Endodermal cell (in vitro differentiated cells): ENCODE results near the gene C2orf68. TPM values are rescaled to one million over a fixed set of nuclear protein-coding genes. Genes with fewer than 3 reads are reported as not detected.
"Not testable (repeated sequence)": the region's sequence is repeated elsewhere in the genome, so short reads cannot be mapped to it uniquely, and the experiment has no call there.

Experiments
- DNase-seq: peaks from one replicate; pipeline ENCODE4 v3.0.0-alpha.2; 2017
- H3K27ac ChIP-seq: 2 replicates; pipeline ENCODE4 v1.5.1; 2013; ENCODE audit warnings: mild to moderate bottlenecking, low read depth, low read length, moderate library complexity
- H3K27me3 ChIP-seq: 2 replicates; pipeline ENCODE4 v1.6.1; 2013; ENCODE audit warnings: mild to moderate bottlenecking, low read length, moderate library complexity; ENCODE audit not compliant: insufficient read depth, control insufficient read depth, poor library complexity, severe bottlenecking
- H3K36me3 ChIP-seq: 2 replicates; pipeline ENCODE4 v1.7.0; 2013; ENCODE audit warnings: mild to moderate bottlenecking, low read length, moderate library complexity; ENCODE audit not compliant: control insufficient read depth, insufficient read depth
- H3K4me1 ChIP-seq: one replicate; pipeline ENCODE4 v1.7.0; 2013; ENCODE audit warnings: low read length; ENCODE audit not compliant: control insufficient read depth, insufficient read depth
- H3K4me3 ChIP-seq: 2 replicates; pipeline ENCODE4 v1.5.1; 2013; ENCODE audit warnings: mild to moderate bottlenecking, low read length, moderate library complexity
- H3K9ac ChIP-seq: 2 replicates; pipeline ENCODE4 v1.6.1; 2013; ENCODE audit warnings: mild to moderate bottlenecking, low read length, moderate library complexity; ENCODE audit not compliant: poor library complexity, severe bottlenecking; ENCODE audit errors: extremely low read depth
- H3K9me3 ChIP-seq: 2 replicates; pipeline ENCODE4 v1.6.1; 2013; ENCODE audit warnings: mild to moderate bottlenecking, low read length, moderate library complexity; ENCODE audit not compliant: control insufficient read depth
- H3K27ac Mint-ChIP-seq: 2 replicates; pipeline ENCODE4 v1.8.0; 2020; ENCODE audit warnings: mixed read lengths
- H3K27me3 Mint-ChIP-seq: 2 replicates; pipeline ENCODE4 v1.8.0; 2021; ENCODE audit warnings: mild to moderate bottlenecking, mixed read lengths; ENCODE audit not compliant: insufficient read depth
- H3K36me3 Mint-ChIP-seq: 2 replicates; pipeline ENCODE4 v1.8.0; 2020; ENCODE audit warnings: low read depth, mixed read lengths
- H3K4me1 Mint-ChIP-seq: 2 replicates; pipeline ENCODE4 v1.8.0; 2020; ENCODE audit warnings: mixed read lengths
- H3K4me3 Mint-ChIP-seq: 2 replicates; pipeline ENCODE4 v1.8.0; 2020; ENCODE audit warnings: mild to moderate bottlenecking, moderate library complexity, mixed read lengths
- H3K9me3 Mint-ChIP-seq: 2 replicates; pipeline ENCODE4 v1.8.0; 2020; ENCODE audit warnings: mild to moderate bottlenecking, mixed read lengths
- CTCF ChIP-seq: fragments of 200-600 bp; sonication (generic); conservative IDR thresholded peaks from 2 replicates; pipeline ENCODE4 v1.5.0; 2021; ENCODE audit warnings: antibody characterized with exemption, mild to moderate bottlenecking
- WGBS, 2 experiments: methylation state at CpG; one replicate each; pipeline versions ENCODE4 v1.1.5 to v1.1.7; 2013; ENCODE audit warnings: missing lambda C conversion rate in 2 of 2, mixed read lengths in 1 of 2; ENCODE audit not compliant: insufficient coverage in 1 of 2, insufficient read length in 1 of 2; 5-methylcytosine and 5-hydroxymethylcytosine counted together
- total RNA-seq, 2 donors: library from RNA; stranded (reverse); fragmentation: NEBNext Ultra II Directional in 1 of 2; extraction: Animal tissue kit (Norgen Biotek cat#: 25700) in 1 of 2; gene quantifications; 2 replicates in 1 of 2; 3 replicates in 1 of 2; pipeline ENCODE4 v1.2.1, GENCODE V29; 2021

C2orf68 gene
- total RNA-seq, 2 donors from 2014 or later = 63.2 to 66.5 TPM

- no peak overlapping the region for H3K9ac ChIP-seq
- Mint-ChIP-seq H3K4me3 (no peak overlapping the region), H3K9me3 (no peaks in the 10 kb centered on the region), H3K36me3 (peaks cover 23% of the 10 kb centered on the region), H3K27me3 (no peaks in the 10 kb centered on the region), H3K27ac (no peak overlapping the region), H3K4me1 (peaks cover 12% of the 10 kb centered on the region)
- H3K27me3 ChIP-seq = no peaks in the 10 kb centered on the region
- H3K9me3 ChIP-seq = no peaks in the 10 kb centered on the region
- H3K4me1 ChIP-seq = peaks cover 7% of the 10 kb centered on the region
- DNase-seq = no peak
- peaks cover 53% of the 10 kb centered on the region for H3K36me3 ChIP-seq
- 96 to 98% methylated on average over 7 of the region's 7 CpGs for WGBS, 2 experiments
- H3K27ac ChIP-seq = peak overlapping the region; percentile 62
- no peak for TF ChIP-seq CTCF
- no peak overlapping the region for H3K4me3 ChIP-seq
Observed at GRCh38 chr2:85606116-85606455, 5.8 kb downstream of the C2orf68 start.

- H3K4me1 Mint-ChIP-seq = peaks cover 12% of the 10 kb centered on the region
- peak overlapping the region; percentile 62 for H3K27ac ChIP-seq
- peaks cover 23% of the 10 kb centered on the region for H3K36me3 Mint-ChIP-seq
- H3K4me3 ChIP-seq = no peak overlapping the region
- H3K27me3 Mint-ChIP-seq = no peaks in the 10 kb centered on the region
- no peaks in the 10 kb centered on the region for H3K9me3 ChIP-seq
- H3K9me3 Mint-ChIP-seq = no peaks in the 10 kb centered on the region
- H3K27me3 ChIP-seq = no peaks in the 10 kb centered on the region
- DNase-seq = peak; percentile 40
- no peak for TF ChIP-seq CTCF
- WGBS, 2 experiments = 74 to 89% methylated on average over 3 to 4 of the region's 4 CpGs
- H3K9ac ChIP-seq = no peak overlapping the region
- no peak overlapping the region for H3K27ac Mint-ChIP-seq
- peaks cover 53% of the 10 kb centered on the region for H3K36me3 ChIP-seq
- H3K4me3 Mint-ChIP-seq = no peak overlapping the region
- H3K4me1 ChIP-seq = peaks cover 7% of the 10 kb centered on the region
Observed at GRCh38 chr2:85605406-85606115, 6.3 kb downstream of the C2orf68 start.

- no peak for TF ChIP-seq CTCF
- 90 to 97% methylated on average over 2 to 5 of the region's 6 CpGs for WGBS, 2 experiments
- peaks cover 7% of the 10 kb centered on the region for H3K4me1 ChIP-seq
- H3K4me1 Mint-ChIP-seq = peaks cover 12% of the 10 kb centered on the region
- no peaks in the 10 kb centered on the region for H3K27me3 ChIP-seq
- peaks cover 18% of the 10 kb centered on the region for H3K36me3 Mint-ChIP-seq
- H3K4me3 Mint-ChIP-seq = no peak overlapping the region
- no peak overlapping the region for H3K9ac ChIP-seq
- DNase-seq = peak; percentile 38
- peaks cover 45% of the 10 kb centered on the region for H3K36me3 ChIP-seq
- H3K27ac Mint-ChIP-seq = no peak overlapping the region
- no peak overlapping the region for H3K27ac ChIP-seq
- no peaks in the 10 kb centered on the region for H3K9me3 ChIP-seq
- no peaks in the 10 kb centered on the region for H3K27me3 Mint-ChIP-seq
- H3K9me3 Mint-ChIP-seq = no peaks in the 10 kb centered on the region
- H3K4me3 ChIP-seq = peak overlapping the region; percentile 24
Observed at GRCh38 chr2:85604568-85605339, 7.1 kb downstream of the C2orf68 start.

- not testable (repeated sequence) for H3K27me3 ChIP-seq, H3K27ac ChIP-seq, H3K9me3 Mint-ChIP-seq, H3K9ac ChIP-seq, DNase-seq, H3K4me1 ChIP-seq, H3K9me3 ChIP-seq, H3K27me3 Mint-ChIP-seq
- Mint-ChIP-seq H3K4me3 (peak overlapping the region; percentile 84), H3K4me1 (peaks cover 12% of the 10 kb centered on the region), H3K36me3 (peaks cover 20% of the 10 kb centered on the region), H3K27ac (peak overlapping the region; percentile 76)
- Histone ChIP-seq H3K4me3 (peak overlapping the region; percentile 81), H3K36me3 (peaks cover 46% of the 10 kb centered on the region)
- WGBS, 2 experiments = 78 to 95% methylated on average over 3 of the region's 3 CpGs
Observed at GRCh38 chr2:85604133-85604444, 7.8 kb downstream of the C2orf68 start.
